GM13976 (cell line): ENCODE data around the gene SLC4A5.

Experiments
- DNase-seq: peaks from one replicate; pipeline ENCODE4 v3.0.0; 2012; ENCODE audit warnings: low spot score
- CTCF ChIP-seq: IDR thresholded peaks from 2 replicates; pipeline ENCODE4 v1.5.1; 2012; ENCODE audit warnings: borderline replicate concordance, mild to moderate bottlenecking; ENCODE audit not compliant: insufficient read depth; ENCODE audit errors: extremely low read depth, missing control alignments, control extremely low read depth
- in situ Hi-C: fragments of 300-500 bp; cut with MboI; formaldehyde crosslinking; loops from one replicate; pipeline ENCODE4 v1.12.0; 2022; ENCODE audit warnings: low sequenced_read_pairs, mixed read lengths, inconsistent platforms; ENCODE audit not compliant: unreplicated experiment

The SLC4A5 gene

GRCh38 chr2:74333896-74334586, 9.2 kb downstream of the SLC4A5 start:
- TF ChIP-seq CTCF, result no peak
- no peak for DNase-seq
- in situ Hi-C loops, result no loop called here

GRCh38 chr2:74333175-74333574, 10.0 kb downstream of the SLC4A5 start:
- in situ Hi-C loops, result no loop called here
- DNase-seq, result no peak
- TF ChIP-seq CTCF, result peak; percentile 28

GRCh38 chr2:74332550-74333174, 10.6 kb downstream of the SLC4A5 start:
- no peak for TF ChIP-seq CTCF
- DNase-seq, result no peak
- in situ Hi-C loops, result no loop called here

GRCh38 chr2:74328573-74328972, 14.6 kb downstream of the SLC4A5 start:
- no peak for DNase-seq
- in situ Hi-C loops, result no loop called here
- no peak for TF ChIP-seq CTCF

- DNase-seq, result no peak
- no peak for TF ChIP-seq CTCF
- in situ Hi-C loops, result no loop called here
These were observed 15.1 kb downstream of the SLC4A5 start for GRCh38 chr2:74328074-74328473.

GRCh38 chr2:74327627-74328026, 15.6 kb downstream of the SLC4A5 start:
- in situ Hi-C loops, result no loop called here
- TF ChIP-seq CTCF, result no peak
- DNase-seq, result no peak
